HepG2 (cell line): ENCODE data around the gene MAGEL2. TPM values are rescaled to one million over a fixed set of nuclear protein-coding genes. Genes with fewer than 3 reads are reported as not detected.

Source experiments
- ATAC-seq: fragments of 200-7000 bp; cut with Tn5 transposase; 3 replicates; pipeline ENCODE4 v1.9.1; 2020; ENCODE audit warnings: mild to moderate bottlenecking, moderate library complexity
- BruUV-seq: library from RNA; stranded (reverse); fragments of 400-500 nt; replicated peaks from 2 replicates; lab custom pipeline; 2021; lab: Mats Ljungman, UMichigan
- CTCF ChIA-PET: fragments of 300-600 bp; formaldehyde crosslinking; extraction: SDS; loops from one replicate; lab custom pipeline; 2021; ENCODE audit warnings: low total read pairs, inconsistent platforms, low intra/inter-chr PET ratio; lab: Yijun Ruan, JAX
- POLR2A ChIA-PET: fragments of 350-600 bp; sonication (Branson Sonifier 250); formaldehyde crosslinking; loops from one replicate; lab custom pipeline; 2020; ENCODE audit warnings: antibody characterized with exemption, inconsistent platforms; lab: Yijun Ruan, JAX
- DNase-seq: peaks from one replicate; pipeline ENCODE4 v3.0.0-alpha.2; 2015; ENCODE audit warnings: low spot score
- FAIRE-seq: peaks from 3 replicates; lab custom pipeline; 2011; peaks lifted over from hg19 to GRCh38; lab: Jason Lieb, UNC
- H2AFZ ChIP-seq: one replicate; pipeline ENCODE4 v1.6.1; 2011; ENCODE audit warnings: low read length, inconsistent platforms
- H3K27ac ChIP-seq: fragments of 300-600 bp; 3 replicates; pipeline ENCODE4 v1.8.0; 2011; ENCODE audit warnings: mixed run types, mild to moderate bottlenecking, mixed read lengths, low read length, inconsistent platforms; ENCODE audit not compliant: insufficient read depth; ENCODE audit errors: extremely low read length
- H3K27me3 ChIP-seq, 2 experiments: fragments of 200-600 bp in 1 of 2; 2 replicates in 1 of 2; 3 replicates in 1 of 2; pipeline versions ENCODE4 v1.6.0 to v1.8.0; 2011; ENCODE audit warnings: low read length in 2 of 2, mild to moderate bottlenecking in 2 of 2, moderate library complexity in 2 of 2, inconsistent platforms in 1 of 2; ENCODE audit not compliant: insufficient read depth in 2 of 2, control insufficient read depth in 1 of 2
- H3K36me3 ChIP-seq, 2 experiments: fragments of 200-600 bp in 1 of 2; replicated peaks in 1 of 2; 2 replicates in 1 of 2; 3 replicates in 1 of 2; pipeline versions ENCODE4 v1.5.1 to v1.8.0; 2011; ENCODE audit warnings: low read length in 2 of 2, inconsistent platforms in 1 of 2; ENCODE audit not compliant: insufficient read depth in 2 of 2, control insufficient read depth in 1 of 2
- H3K4me1 ChIP-seq: 2 replicates; pipeline ENCODE4 v1.5.1; 2012; ENCODE audit warnings: low read length, inconsistent platforms; ENCODE audit not compliant: insufficient read depth
- H3K4me2 ChIP-seq: 2 replicates; pipeline ENCODE4 v1.6.0; 2011; ENCODE audit warnings: low read depth, low read length, inconsistent platforms
- H3K4me3 ChIP-seq, 3 experiments: fragments of 200-600 bp in 1 of 3; sonication (generic), shearing (Covaris generic) in 1 of 3; replicated peaks in 1 of 3; 2 replicates each; pipeline ENCODE4 v1.5.1; 2011 to 2016; ENCODE audit warnings: low read length in 3 of 3, inconsistent platforms in 2 of 3, low read depth in 2 of 3, mild to moderate bottlenecking in 2 of 3, control low read depth in 1 of 3, mixed read lengths in 1 of 3; ENCODE audit not compliant: insufficient read depth in 1 of 3
- H3K79me2 ChIP-seq: one replicate; pipeline ENCODE4 v1.6.1; 2011; ENCODE audit warnings: low read length, inconsistent platforms; ENCODE audit not compliant: insufficient read depth
- H3K9ac ChIP-seq: 2 replicates; pipeline ENCODE4 v1.6.0; 2011; ENCODE audit warnings: mild to moderate bottlenecking, low read depth, low read length, inconsistent platforms; ENCODE audit not compliant: insufficient read depth
- H3K9me3 ChIP-seq: 2 replicates; pipeline ENCODE4 v1.5.1; 2012; ENCODE audit warnings: mild to moderate bottlenecking, low read length
- H4K20me1 ChIP-seq: 2 replicates; pipeline ENCODE4 v1.6.0; 2011; ENCODE audit warnings: inconsistent platforms, mild to moderate bottlenecking, low read length, moderate library complexity; ENCODE audit not compliant: insufficient read depth
- ERF ChIP-seq: IDR thresholded peaks from 2 replicates; pipeline ENCODE4 v1.6.1; 2018; ENCODE audit warnings: missing biosample characterization, missing genetic modification reagents
- FUBP1 ChIP-seq: sonication (generic); formaldehyde crosslinking; IDR thresholded peaks from 2 replicates; pipeline ENCODE4 v1.5.1; 2020; ENCODE audit warnings: missing genetic modification reagents, mild to moderate bottlenecking, borderline replicate concordance
- HNF1A ChIP-seq, 2 experiments: sonication (generic) in 1 of 2; formaldehyde crosslinking in 1 of 2; IDR thresholded peaks; 2 replicates each; pipeline versions ENCODE4 v1.4.0 to v1.6.1; 2016 to 2020; ENCODE audit warnings: borderline replicate concordance in 1 of 2, low read depth in 1 of 2, mild to moderate bottlenecking in 1 of 2, missing genetic modification reagents in 1 of 2
- REL ChIP-seq: sonication (generic); formaldehyde crosslinking; conservative IDR thresholded peaks from 2 replicates; pipeline ENCODE4 v1.8.0; 2022; ENCODE audit warnings: mild to moderate bottlenecking, missing genetic modification reagents, moderate library complexity
- SRSF9 ChIP-seq: fragments of 200-400 bp; formaldehyde crosslinking; IDR thresholded peaks from 2 replicates; pipeline ENCODE4 v1.6.1; 2018; ENCODE audit warnings: borderline replicate concordance, mild to moderate bottlenecking, low read depth, low read length; ENCODE audit not compliant: insufficient read depth, poor library complexity, severe bottlenecking
- TCF12 ChIP-seq, 2 experiments: fragments of 450-650 bp in 1 of 2; sonication (generic) in 1 of 2; formaldehyde crosslinking in 1 of 2; IDR thresholded peaks; 2 replicates each; pipeline versions ENCODE4 v1.6.1 to v1.8.0; 2017 to 2022; ENCODE audit warnings: antibody characterized with exemption in 1 of 2, mild to moderate bottlenecking in 1 of 2, missing genetic modification reagents in 1 of 2, moderate library complexity in 1 of 2
- TRIM24 ChIP-seq: sonication (generic); formaldehyde crosslinking; IDR thresholded peaks from 2 replicates; pipeline ENCODE4 v1.8.0; 2022; ENCODE audit warnings: mild to moderate bottlenecking, missing genetic modification reagents
- ZMYM2 ChIP-seq: sonication (generic); formaldehyde crosslinking; IDR thresholded peaks from 2 replicates; pipeline ENCODE4 v1.8.0; 2022; ENCODE audit warnings: mild to moderate bottlenecking, missing genetic modification reagents
- ZNF576 ChIP-seq: sonication (generic); formaldehyde crosslinking; IDR thresholded peaks from 2 replicates; pipeline ENCODE4 v1.4.0; 2020; ENCODE audit warnings: mild to moderate bottlenecking, missing genetic modification reagents
- ZNF615 ChIP-seq: sonication (generic); formaldehyde crosslinking; IDR thresholded peaks from 2 replicates; pipeline ENCODE4 v1.5.0; 2020; ENCODE audit warnings: mild to moderate bottlenecking, missing genetic modification reagents, borderline replicate concordance
- ZNF878 ChIP-seq: sonication (generic); formaldehyde crosslinking; IDR thresholded peaks from 2 replicates; pipeline ENCODE4 v1.8.1; 2023; ENCODE audit warnings: mild to moderate bottlenecking, missing genetic modification reagents, moderate library complexity
- WGBS: methylation state at CpG from one replicate; pipeline ENCODE4 v1.1.6; 2017; ENCODE audit warnings: low lambda C conversion rate; 5-methylcytosine and 5-hydroxymethylcytosine counted together
- in situ Hi-C: cut with HindIII; loops from 2 replicates; pipeline ENCODE4 v1.10.0; 2017; ENCODE audit warnings: low pct_unique_long_range_greater_than_20kb; ENCODE audit not compliant: extremely low pct_ligation_motif_present
- intact Hi-C: fragments of 100-400 bp; cut with micrococcal nuclease; formaldehyde crosslinking; loops from one replicate; pipeline ENCODE4 v1.10.0; 2022; ENCODE audit not compliant: unreplicated experiment
- polyA plus RNA-seq, 8 experiments: library from polyadenylated mRNA; depleted of rRNA in 3 of 8; stranded (reverse) in 7 of 8; unstranded in 1 of 8; fragments of >200 nt; fragmentation: Illumina TruSeq in 4 of 8; extraction: Trizol in 4 of 8; gene quantifications; 2 replicates each; pipeline versions ENCODE4 v1.2.1 to v1.2.3, GENCODE V29; 2011 to 2016; ENCODE audit warnings: low read depth in 4 of 8, missing spikeins in 1 of 8, mixed read lengths in 1 of 8; ENCODE audit not compliant: insufficient read depth in 1 of 8
- total RNA-seq, 5 experiments: library from RNA; depleted of rRNA; stranded (reverse); fragments of >200 nt; fragmentation: Illumina TruSeq; extraction: Trizol; gene quantifications; 2 replicates each; pipeline ENCODE4 v1.2.3, GENCODE V29; 2016; ENCODE audit warnings: low read depth in 1 of 5

Gene MAGEL2
- total and polyA plus RNA-seq, 2 of the 13 experiments (the other 11 are each of a cell fraction or from before 2014, with no cell fraction given): not detected

GRCh38 chr15:23690015-23690414, 42.3 kb upstream of the MAGEL2 start:
- Histone ChIP-seq H3K4me1 (peaks cover 27% of the 10 kb centered on the region), H3K79me2 (no peaks in the 10 kb centered on the region), H3K4me2 (peak overlapping the region; percentile 55), H3K4me3 (no peak overlapping the region), H3K9ac (no peak overlapping the region), H3K9me3 (peaks cover 4% of the 10 kb centered on the region; the same call in 1 of the 2 replicates), H4K20me1 (no peaks in the 10 kb centered on the region), H3K36me3 (no peaks in the 10 kb centered on the region), H2AFZ (no peak overlapping the region), H3K27me3 (no peaks in the 10 kb centered on the region), H3K27ac (peak overlapping the region; percentile 60)
- ChIA-PET CTCF (no interaction called here), POLR2A (interaction anchor here (2.7 kb wide), 1 partner anchor 24 kb away, joined by 19 read pairs; no protein-coding TSS in a partner anchor)
- intact Hi-C loops: no loop called here
- TF ChIP-seq SRSF9: no peak
- TF ChIP-seq ZNF878 (CRISPR knock-in tag): 0 out of 2 replicates have a peak, but pooled peaks have one; percentile 6
- no peak for FAIRE-seq
- DNase-seq: no peak
- in situ Hi-C loops: no loop called here
- ATAC-seq: peak; percentile 14; the same call in 2 of the 3 replicates
- no TSS peak for BruUV-seq
- WGBS: 84% methylated on average over 4 of the region's 4 CpGs

GRCh38 chr15:23687143-23687470, 39.4 kb upstream of the MAGEL2 start, which contains the start of gene NDN:
Gene NDN, minus strand, starts transcription at chr15:23687305. Its CDS starts 88 bp downstream, at chr15:23687217.
- Histone ChIP-seq H3K4me1 (peaks cover 37% of the 10 kb centered on the region), H3K4me2 (no peak within 1 kb of the TSS), H3K4me3 (no peak within 1 kb of the TSS), H2AFZ (no peak within 1 kb of the TSS), H3K27me3 (no peaks in the 10 kb centered on the region), H4K20me1 (no peaks in the 10 kb centered on the region), H3K9ac (no peak within 1 kb of the TSS), H3K79me2 (no peaks in the 10 kb centered on the region), H3K36me3 (no peaks in the 10 kb centered on the region), H3K27ac (no peak within 1 kb of the TSS), H3K9me3 (no peaks in the 10 kb centered on the region)
- no TSS peak for BruUV-seq
- 88% methylated on average over 33 of the region's 38 CpGs for WGBS
- ATAC-seq: no peak
- POLR2A ChIA-PET: no interaction called here
- no peak for FAIRE-seq
- in situ Hi-C loops: no loop called here
- intact Hi-C loops: no loop called here
- CTCF ChIA-PET: no interaction called here
- no peak for DNase-seq
- TF ChIP-seq ZNF576 (CRISPR knock-in tag) (no peak), HNF1A (IDR thresholded peaks at IDR 0.05; ENCODE audit: low read depth) (no peak), HNF1A (CRISPR knock-in tag; IDR thresholded peaks at IDR 0.05; ENCODE audit: borderline replicate concordance) (no peak), FUBP1 (CRISPR knock-in tag) (no peak), TCF12 (IDR thresholded peaks at IDR 0.05) (no peak), TCF12 (CRISPR knock-in tag; IDR thresholded peaks at IDR 0.05) (no peak), TRIM24 (CRISPR knock-in tag) (no peak), ZMYM2 (CRISPR knock-in tag) (no peak), ERF (CRISPR knock-in tag) (no peak), ZNF615 (CRISPR knock-in tag) (no peak), REL (CRISPR knock-in tag) (no peak)
